Prostate gland (tissue), 2 donors: Measurements from ENCODE around the gene HCK. TPM values are rescaled to one million over a fixed set of nuclear protein-coding genes. Genes with fewer than 3 reads are reported as not detected.

ENCODE experiments used
- DNase-seq: peaks from one replicate; pipeline ENCODE4 v3.0.0-alpha.2; 2019; ENCODE audit warnings: low spot score
- H3K27ac ChIP-seq, 2 donors: fragments of 200-600 bp; sonication (generic); 2 replicates each; pipeline ENCODE4 v1.5.1; 2017 to 2019
- H3K27me3 ChIP-seq: fragments of 200-600 bp; sonication (generic); replicated peaks from 2 replicates; pipeline ENCODE4 v1.5.1; 2019; ENCODE audit not compliant: insufficient read depth
- H3K36me3 ChIP-seq, 2 donors: fragments of 200-600 bp; sonication (generic); 1 replicate in 1 of 2; 2 replicates in 1 of 2; pipeline versions ENCODE4 v1.5.1 to v1.8.1; 2017 to 2019
- H3K4me1 ChIP-seq: fragments of 200-600 bp; sonication (generic); replicated peaks from 2 replicates; pipeline ENCODE4 v1.5.1; 2019
- H3K4me3 ChIP-seq, 2 donors: fragments of 200-600 bp; sonication (generic); 2 replicates each; pipeline ENCODE4 v1.5.1; 2017 to 2019
- H3K9me3 ChIP-seq: fragments of 200-600 bp; sonication (generic); 2 replicates; pipeline ENCODE4 v1.5.1; 2017
- CTCF ChIP-seq, 4 experiments: fragments of 200-600 bp in 2 of 4; fragments of 450-650 bp in 2 of 4; sonication (generic) in 2 of 4; IDR thresholded peaks; 1 replicate in 3 of 4; 2 replicates in 1 of 4; pipeline ENCODE4 v1.5.1; 2016 to 2019; ENCODE audit warnings: antibody characterized with exemption in 4 of 4, mild to moderate bottlenecking in 2 of 4, moderate library complexity in 2 of 4
- POLR2A ChIP-seq: fragments of 450-650 bp; IDR thresholded peaks from one replicate; pipeline ENCODE4 v1.6.1; 2016; ENCODE audit warnings: antibody characterized with exemption, mild to moderate bottlenecking
- POLR2AphosphoS5 ChIP-seq: sonication (generic); formaldehyde crosslinking; IDR thresholded peaks from one replicate; pipeline ENCODE4 v1.6.1; 2017; ENCODE audit warnings: antibody characterized with exemption
- WGBS: methylation state at CpG from one replicate; pipeline ENCODE4 v1.1.5; 2018; 5-methylcytosine and 5-hydroxymethylcytosine counted together
- intact Hi-C: fragments of 100-400 bp; cut with DNase I; formaldehyde crosslinking; loops from one replicate; pipeline ENCODE4 v1.14.2; 2022
- total RNA-seq, 2 donors: library from RNA; depleted of rRNA; stranded (reverse); fragments of >200 nt; gene quantifications; one replicate each; pipeline ENCODE4 v1.1.0, GENCODE V29; 2016

Gene HCK
- total RNA-seq, 2 donors from 2014 or later = 3.1 to 6.0 TPM

DNA sequence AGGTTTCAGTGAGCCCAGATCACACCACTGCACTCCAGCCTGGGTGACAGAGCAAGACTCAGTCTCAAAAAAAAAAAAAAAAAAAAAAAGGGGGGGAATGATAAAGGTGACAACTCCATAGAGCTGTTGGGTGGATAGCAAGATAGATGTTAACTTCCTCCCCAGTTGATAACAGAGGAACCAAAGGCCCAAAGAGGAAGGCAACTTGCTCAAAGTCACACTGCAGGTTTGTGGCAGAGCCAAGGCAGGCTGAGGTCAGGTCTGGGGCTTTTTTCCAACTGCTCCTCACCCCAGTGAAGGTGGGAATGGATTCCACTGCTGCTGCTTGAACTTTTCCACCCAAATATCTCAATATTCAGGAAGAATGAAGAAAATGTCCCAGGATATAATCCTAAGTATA, 26.7 kb downstream of the HCK start:
- intact Hi-C loops = no loop called here

GRCh38 chr20:32079655-32080109, 27.6 kb downstream of the HCK start:
- Histone ChIP-seq H3K27ac (no peak overlapping the region), H3K27me3 (no peaks in the 10 kb centered on the region), H3K4me1 (no peaks in the 10 kb centered on the region), H3K36me3 (no peaks in the 10 kb centered on the region), H3K9me3 (no peaks in the 10 kb centered on the region), H3K4me3 (no peak overlapping the region)
- TF ChIP-seq POLR2AphosphoS5 = no peak
- TF ChIP-seq POLR2A = no peak
- no peak for TF ChIP-seq CTCF (IDR thresholded peaks at IDR 0.05)
- intact Hi-C loops = no loop called here
- 71% methylated on average over 8 of the region's 8 CpGs for WGBS
- DNase-seq = no peak

More for the DNA sequence above, 26.7 kb downstream of the HCK start:
- no peak for DNase-seq
- Histone ChIP-seq H3K4me3 (no peak overlapping the region), H3K9me3 (no peaks in the 10 kb centered on the region), H3K4me1 (no peaks in the 10 kb centered on the region), H3K27ac (no peak overlapping the region), H3K36me3 (no peaks in the 10 kb centered on the region), H3K27me3 (no peaks in the 10 kb centered on the region)
- TF ChIP-seq POLR2A = no peak
- TF ChIP-seq CTCF (IDR thresholded peaks at IDR 0.05) = no peak
- TF ChIP-seq POLR2AphosphoS5 = no peak

DNA sequence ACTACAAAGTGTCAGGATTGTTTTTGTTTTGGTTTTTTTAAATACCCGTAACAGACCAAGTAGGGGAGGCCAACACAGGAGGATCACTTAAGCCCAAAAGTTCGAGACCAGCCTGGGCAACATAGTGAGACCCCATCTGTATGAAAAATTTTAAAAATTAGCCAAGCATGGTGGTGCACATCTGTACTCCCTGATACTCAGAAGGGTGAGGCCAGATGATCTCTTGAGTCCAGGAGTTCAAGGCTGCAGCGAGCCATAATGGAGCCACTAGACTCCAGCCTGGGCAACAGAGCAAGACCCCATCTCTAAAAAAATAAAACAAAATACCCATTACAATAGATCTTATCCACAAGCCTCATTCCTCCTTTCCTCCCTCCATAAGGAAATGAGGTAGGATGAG, 28.7 kb downstream of the HCK start:
- Histone ChIP-seq H3K4me3 (no peak overlapping the region), H3K27ac (no peak overlapping the region), H3K9me3 (no peaks in the 10 kb centered on the region), H3K4me1 (no peaks in the 10 kb centered on the region), H3K36me3 (no peaks in the 10 kb centered on the region), H3K27me3 (no peaks in the 10 kb centered on the region)
- WGBS = 92% methylated on average over 3 of the region's 3 CpGs
- TF ChIP-seq CTCF (IDR thresholded peaks at IDR 0.05) = no peak
- no peak for TF ChIP-seq POLR2A
- TF ChIP-seq POLR2AphosphoS5 = no peak
- intact Hi-C loops = no loop called here
- DNase-seq = no peak

GRCh38 chr20:32083469-32083868, 31.4 kb downstream of the HCK start:
- DNase-seq = no peak
- TF ChIP-seq POLR2AphosphoS5 (no peak), CTCF (IDR thresholded peaks at IDR 0.05) (no peak), POLR2A (no peak)
- H3K4me3 ChIP-seq = no peak overlapping the region
- H3K9me3 ChIP-seq = no peaks in the 10 kb centered on the region
- no peak overlapping the region for H3K27ac ChIP-seq
- no peaks in the 10 kb centered on the region for H3K36me3 ChIP-seq
- no peaks in the 10 kb centered on the region for H3K27me3 ChIP-seq
- no peaks in the 10 kb centered on the region for H3K4me1 ChIP-seq
- intact Hi-C loops = no loop called here
- WGBS = 89% methylated on average over 6 of the region's 6 CpGs

- Histone ChIP-seq H3K36me3 (no peaks in the 10 kb centered on the region), H3K9me3 (no peaks in the 10 kb centered on the region), H3K27ac (no peak overlapping the region), H3K4me1 (no peaks in the 10 kb centered on the region), H3K4me3 (no peak overlapping the region), H3K27me3 (no peaks in the 10 kb centered on the region)
- no peak for DNase-seq
- no peak for TF ChIP-seq POLR2AphosphoS5
- no peak for TF ChIP-seq CTCF (IDR thresholded peaks at IDR 0.05)
- no peak for TF ChIP-seq POLR2A
- WGBS = 73% methylated on average over 3 of the region's 3 CpGs
- intact Hi-C loops = no loop called here
Measured at GRCh38 chr20:32087070-32087469, 35.0 kb downstream of the HCK start.
